HG03280 (cell line): ENCODE results near the gene PKHD1.
A peak's percentile ranks its signal among the peaks of the same experiment; 100 is the strongest.

Experiments used
- ATAC-seq: cut with Tn5 transposase; IDR thresholded peaks from one replicate; pipeline ENCODE4 v1.9.1; 2021; ENCODE audit warnings: mild to moderate bottlenecking, moderate library complexity; ENCODE audit not compliant: unreplicated experiment

The PKHD1 gene

GRCh38 chr6:51820555-51820954, 266.9 kb downstream of the PKHD1 start:
- no peak for ATAC-seq

- no peak for ATAC-seq
Measured at GRCh38 chr6:51818520-51819022, 268.8 kb downstream of the PKHD1 start.

GRCh38 chr6:51817832-51818231, 269.6 kb downstream of the PKHD1 start:
- no peak for ATAC-seq

GRCh38 chr6:51814418-51814817, 273.0 kb downstream of the PKHD1 start:
- peak; percentile 81 for ATAC-seq

- no peak for ATAC-seq
Measured at GRCh38 chr6:51813904-51814303, 273.5 kb downstream of the PKHD1 start.

GRCh38 chr6:51812231-51812630, 275.2 kb downstream of the PKHD1 start:
- ATAC-seq, result no peak

- peak; percentile 83 for ATAC-seq
Measured at GRCh38 chr6:51805517-51805916, 281.9 kb downstream of the PKHD1 start.

- ATAC-seq, result no peak
Measured at GRCh38 chr6:51800603-51801002, 286.8 kb downstream of the PKHD1 start.

GRCh38 chr6:51793393-51793792, 294.0 kb downstream of the PKHD1 start:
- ATAC-seq, result no peak

GRCh38 chr6:51792273-51793030, 295.0 kb downstream of the PKHD1 start:
- ATAC-seq, result no peak

- no peak for ATAC-seq
Measured at GRCh38 chr6:51790946-51791345, 296.5 kb downstream of the PKHD1 start.

GRCh38 chr6:51788121-51788520, 299.3 kb downstream of the PKHD1 start:
- ATAC-seq, result no peak

- no peak for ATAC-seq
Measured at GRCh38 chr6:51778666-51779065, 308.7 kb downstream of the PKHD1 start.

GRCh38 chr6:51777618-51778017, 309.8 kb downstream of the PKHD1 start:
- ATAC-seq, result no peak

- no peak for ATAC-seq
Measured at GRCh38 chr6:51775942-51776860, 311.2 kb downstream of the PKHD1 start.

GRCh38 chr6:51768087-51768486, 319.3 kb downstream of the PKHD1 start:
- ATAC-seq, result no peak

- no peak for ATAC-seq
Measured at GRCh38 chr6:51765230-51765629, 322.2 kb downstream of the PKHD1 start.

GRCh38 chr6:51753635-51754034, 333.8 kb downstream of the PKHD1 start:
- no peak for ATAC-seq

GRCh38 chr6:51743999-51744398, 343.4 kb downstream of the PKHD1 start:
- ATAC-seq, result no peak

- ATAC-seq, result no peak
Measured at GRCh38 chr6:51740658-51741057, 346.8 kb downstream of the PKHD1 start.

- ATAC-seq, result no peak
Measured at GRCh38 chr6:51738614-51739013, 348.8 kb downstream of the PKHD1 start.
